ENCODE results near the gene AUH. TPM values are rescaled to one million over a fixed set of nuclear protein-coding genes. Genes with fewer than 3 reads are reported as not detected.

AUH gene
- total RNA-seq, 1 experiment from 2014 or later, result 21.7 TPM

DNA sequence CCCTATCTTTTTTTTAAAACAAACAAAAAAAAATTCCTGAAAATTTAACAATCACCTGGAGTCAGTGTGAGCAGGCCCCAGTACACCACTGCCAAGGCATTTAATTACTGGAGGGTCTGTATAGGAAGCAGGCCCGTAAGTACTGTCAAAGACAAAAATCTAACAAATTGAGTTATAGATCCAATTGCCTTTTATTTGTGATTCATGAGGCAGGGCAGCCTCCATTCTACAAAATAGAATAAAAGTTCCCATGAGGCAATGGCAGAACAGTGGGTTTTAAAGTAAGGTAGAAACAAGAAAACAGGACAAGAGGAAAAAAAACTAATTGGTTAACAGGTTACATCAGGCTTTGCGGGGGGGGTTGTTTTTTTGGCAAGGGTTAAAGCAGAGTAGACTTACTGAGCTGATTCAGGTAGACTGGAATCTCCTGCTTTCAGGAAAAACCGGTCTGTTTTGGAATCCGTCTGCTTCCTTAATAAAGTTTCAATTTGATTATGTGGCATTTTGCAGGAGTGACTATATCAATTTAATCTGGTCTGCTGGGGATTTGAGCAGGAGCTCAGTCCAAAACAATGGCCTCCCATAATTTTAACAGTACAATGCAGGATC, 48.9 kb downstream of the AUH start:
- Histone ChIP-seq H4K8ac (replicated peaks; ENCODE audit: insufficient read length, low read depth, low read length) (no peak overlapping the region), H3K27ac (ENCODE audit: insufficient read length, low read depth, low read length) (no peak overlapping the region), H4K5ac (ENCODE audit: insufficient read length, low read depth, low read length) (no peak overlapping the region), H3K18ac (ENCODE audit: insufficient read length, low read depth, low read length) (no peak overlapping the region), H2AFZ (ENCODE audit: low read length) (no peak overlapping the region), H3K4me1 (ENCODE audit: insufficient read depth, low read length) (no peaks in the 10 kb centered on the region), H3K4ac (ENCODE audit: low read depth, low read length) (no peak overlapping the region), H3K79me1 (ENCODE audit: insufficient read depth, low read depth, low read length, poor library complexity, severe bottlenecking) (no peaks in the 10 kb centered on the region), H3K79me2 (ENCODE audit: insufficient read depth, low read length) (no peaks in the 10 kb centered on the region; the same call in 1 of the 2 replicates), H2BK5ac (ENCODE audit: insufficient read length, low read length) (no peak overlapping the region), H3K9ac (ENCODE audit: extremely low read depth, insufficient read length, low read length) (no peak overlapping the region), H3K4me2 (ENCODE audit: insufficient read depth, insufficient read length, low read length) (no peak overlapping the region), H3K27me3 (ENCODE audit: insufficient read depth, low read length) (no peaks in the 10 kb centered on the region), H4K20me1 (ENCODE audit: control insufficient read depth, insufficient read depth, insufficient read length) (no peaks in the 10 kb centered on the region), H3K56ac (ENCODE audit: insufficient read length, low read depth, low read length) (no peak overlapping the region), H3K23me2 (ENCODE audit: insufficient read length, low read depth, low read length, poor library complexity, severe bottlenecking) (no peaks in the 10 kb centered on the region), H3K23ac (ENCODE audit: insufficient read length, low read depth, low read length) (no peak overlapping the region), H2AK5ac (ENCODE audit: insufficient read length, low read length) (no peak overlapping the region), H3K14ac (ENCODE audit: insufficient read depth, low read length) (no peak overlapping the region), H4K91ac (ENCODE audit: insufficient read length, low read depth, low read length) (no peak overlapping the region), H3T11ph (ENCODE audit: low read length) (no peak overlapping the region), H2BK15ac (ENCODE audit: low read depth, low read length) (no peak overlapping the region), H2BK20ac (ENCODE audit: low read depth, low read length, poor library complexity, severe bottlenecking) (no peak overlapping the region), H3K9me3 (ENCODE audit: control insufficient read depth, low read depth, low read length) (no peaks in the 10 kb centered on the region), H2BK12ac (ENCODE audit: insufficient read length, low read depth, low read length) (no peak overlapping the region), H2BK120ac (ENCODE audit: low read depth, low read length, poor library complexity, severe bottlenecking) (no peak overlapping the region)
- H3K36me3 Mint-ChIP-seq (ENCODE audit: insufficient read depth in 1 of 3, low read depth in 3 of 3), result peaks cover 5 to 15% (median 11%) of the 10 kb centered on the region in 3 experiments; a peak in 5 of 7 replicates
- H3K4me1 Mint-ChIP-seq, result peaks cover 3 to 26% of the 10 kb centered on the region in 2 experiments
- WGBS (ENCODE audit: extremely low coverage, insufficient read length, low lambda C conversion rate), result no CpG with 5 or more reads among the region's 4 CpGs
- TF ChIP-seq, protein P1, sequence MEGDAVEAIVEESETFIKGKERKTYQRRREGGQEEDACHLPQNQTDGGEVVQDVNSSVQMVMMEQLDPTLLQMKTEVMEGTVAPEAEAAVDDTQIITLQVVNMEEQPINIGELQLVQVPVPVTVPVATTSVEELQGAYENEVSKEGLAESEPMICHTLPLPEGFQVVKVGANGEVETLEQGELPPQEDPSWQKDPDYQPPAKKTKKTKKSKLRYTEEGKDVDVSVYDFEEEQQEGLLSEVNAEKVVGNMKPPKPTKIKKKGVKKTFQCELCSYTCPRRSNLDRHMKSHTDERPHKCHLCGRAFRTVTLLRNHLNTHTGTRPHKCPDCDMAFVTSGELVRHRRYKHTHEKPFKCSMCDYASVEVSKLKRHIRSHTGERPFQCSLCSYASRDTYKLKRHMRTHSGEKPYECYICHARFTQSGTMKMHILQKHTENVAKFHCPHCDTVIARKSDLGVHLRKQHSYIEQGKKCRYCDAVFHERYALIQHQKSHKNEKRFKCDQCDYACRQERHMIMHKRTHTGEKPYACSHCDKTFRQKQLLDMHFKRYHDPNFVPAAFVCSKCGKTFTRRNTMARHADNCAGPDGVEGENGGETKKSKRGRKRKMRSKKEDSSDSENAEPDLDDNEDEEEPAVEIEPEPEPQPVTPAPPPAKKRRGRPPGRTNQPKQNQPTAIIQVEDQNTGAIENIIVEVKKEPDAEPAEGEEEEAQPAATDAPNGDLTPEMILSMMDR (conservative IDR thresholded peaks at IDR 0.05), result no peak
- no peaks in the 10 kb centered on the region for H3K27me3 Mint-ChIP-seq (ENCODE audit: low read depth)
- DNase-seq, result no peak
- no peak overlapping the region for H3K4me3 Mint-ChIP-seq
- peak overlapping the region in 1 of 3 experiments; percentile 84; a peak in 2 of 7 replicates for H3K27ac Mint-ChIP-seq
- H3K9me3 Mint-ChIP-seq, result no peaks in the 10 kb centered on the region
